CD14-positive monocyte (primary cell): ENCODE data around the gene CDX2. TPM values are rescaled to one million over a fixed set of nuclear protein-coding genes. Genes with fewer than 3 reads are reported as not detected.

ENCODE experiments used
- DNase-seq, 3 donors: peaks; one replicate each; pipeline ENCODE4 v3.0.0-alpha.2; 2011 to 2022
- H2AFZ ChIP-seq: 2 replicates; pipeline ENCODE4 v1.6.0; 2012; ENCODE audit warnings: mild to moderate bottlenecking, low read depth, low read length, inconsistent platforms; ENCODE audit not compliant: insufficient read depth, poor library complexity, severe bottlenecking
- H3K27ac ChIP-seq, 2 donors: 1 replicate in 1 of 2; 2 replicates in 1 of 2; pipeline ENCODE4 v1.5.1; 2012 to 2013; ENCODE audit warnings: low read length in 2 of 2, control low read depth in 1 of 2, inconsistent platforms in 1 of 2, low read depth in 1 of 2, mild to moderate bottlenecking in 1 of 2
- H3K27me3 ChIP-seq, 2 donors: one replicate each; pipeline versions ENCODE4 v1.6.0 to v1.6.1; 2011 to 2013; ENCODE audit warnings: low read length in 2 of 2; ENCODE audit not compliant: control insufficient read depth in 2 of 2, insufficient read depth in 2 of 2
- H3K36me3 ChIP-seq, 2 donors: replicated peaks in 1 of 2; 1 replicate in 1 of 2; 2 replicates in 1 of 2; pipeline versions ENCODE4 v1.5.1 to v1.6.1; 2012 to 2013; ENCODE audit warnings: low read length in 2 of 2, control low read depth in 1 of 2, inconsistent platforms in 1 of 2, mild to moderate bottlenecking in 1 of 2; ENCODE audit not compliant: insufficient read depth in 2 of 2, control insufficient read depth in 1 of 2
- H3K4me1 ChIP-seq, 2 donors: 1 replicate in 1 of 2; 2 replicates in 1 of 2; pipeline versions ENCODE4 v1.5.1 to v1.6.1; 2012 to 2013; ENCODE audit warnings: low read length in 2 of 2, control low read depth in 1 of 2, inconsistent platforms in 1 of 2, mild to moderate bottlenecking in 1 of 2, moderate library complexity in 1 of 2; ENCODE audit not compliant: insufficient read depth in 2 of 2, control insufficient read depth in 1 of 2
- H3K4me2 ChIP-seq: replicated peaks from 2 replicates; pipeline ENCODE3; 2012; ENCODE audit warnings: low read length, moderate library complexity, mild to moderate bottlenecking; ENCODE audit not compliant: poor library complexity, severe bottlenecking; ENCODE audit errors: extremely low read depth
- H3K4me3 ChIP-seq, 3 experiments: fragments of 200-600 bp in 1 of 3; sonication (generic) in 1 of 3; replicated peaks in 1 of 3; 1 replicate in 2 of 3; 2 replicates in 1 of 3; pipeline ENCODE4 v1.5.1; 2011 to 2013; ENCODE audit warnings: low read length in 3 of 3, mild to moderate bottlenecking in 3 of 3, control low read depth in 2 of 3, low read depth in 2 of 3, inconsistent platforms in 1 of 3, moderate library complexity in 1 of 3
- H3K79me2 ChIP-seq: 2 replicates; pipeline ENCODE4 v1.6.0; 2012; ENCODE audit warnings: mild to moderate bottlenecking, control low read depth, inconsistent platforms, low read length, moderate library complexity; ENCODE audit not compliant: insufficient read depth
- H3K9ac ChIP-seq: 2 replicates; pipeline ENCODE4 v1.6.0; 2017; ENCODE audit warnings: low read length, mild to moderate bottlenecking; ENCODE audit not compliant: insufficient read depth, poor library complexity, severe bottlenecking
- H3K9me3 ChIP-seq, 2 donors: replicated peaks in 1 of 2; 1 replicate in 1 of 2; 2 replicates in 1 of 2; pipeline versions ENCODE4 v1.5.1 to v1.6.1; 2012 to 2013; ENCODE audit warnings: low read length in 2 of 2, control low read depth in 1 of 2; ENCODE audit not compliant: control insufficient read depth in 1 of 2, insufficient read depth in 1 of 2
- H4K20me1 ChIP-seq: 2 replicates; pipeline ENCODE4 v1.6.0; 2012; ENCODE audit warnings: mild to moderate bottlenecking, low read length, control low read depth, moderate library complexity; ENCODE audit not compliant: insufficient read depth
- H3K27ac Mint-ChIP-seq, 7 donors: one replicate each; pipeline ENCODE4 v1.8.0; 2020; ENCODE audit warnings: mild to moderate bottlenecking in 7 of 7, mixed read lengths in 7 of 7, moderate library complexity in 6 of 7, inconsistent platforms in 2 of 7
- H3K27me3 Mint-ChIP-seq, 3 donors: one replicate each; pipeline ENCODE4 v1.8.0; 2021 to 2022; ENCODE audit warnings: low read depth in 3 of 3, mild to moderate bottlenecking in 3 of 3, mixed read lengths in 3 of 3, moderate library complexity in 3 of 3, inconsistent platforms in 1 of 3
- H3K36me3 Mint-ChIP-seq, 2 donors: one replicate each; pipeline ENCODE4 v1.8.0; 2020; ENCODE audit warnings: mixed read lengths in 2 of 2, inconsistent platforms in 1 of 2, mild to moderate bottlenecking in 1 of 2
- H3K4me1 Mint-ChIP-seq: one replicate; pipeline ENCODE4 v1.8.0; 2020; ENCODE audit warnings: mild to moderate bottlenecking, mixed read lengths
- H3K4me3 Mint-ChIP-seq, 2 donors: one replicate each; pipeline ENCODE4 v1.8.0; 2020; ENCODE audit warnings: mild to moderate bottlenecking in 2 of 2, mixed read lengths in 2 of 2, moderate library complexity in 1 of 2
- H3K9me3 Mint-ChIP-seq, 7 donors: one replicate each; pipeline ENCODE4 v1.8.0; 2020 to 2022; ENCODE audit warnings: mixed read lengths in 7 of 7, mild to moderate bottlenecking in 6 of 7, moderate library complexity in 6 of 7, inconsistent platforms in 2 of 7
- CTCF ChIP-seq: fragments of 200-600 bp; IDR thresholded peaks from one replicate; pipeline ENCODE4 v1.8.0; 2022; ENCODE audit warnings: antibody characterized with exemption, mild to moderate bottlenecking
- WGBS: methylation state at CpG from one replicate; pipeline ENCODE4 v1.1.5; 2013; ENCODE audit warnings: missing lambda C conversion rate; ENCODE audit not compliant: insufficient coverage; 5-methylcytosine and 5-hydroxymethylcytosine counted together
- intact Hi-C, 2 donors: fragments of 100-400 bp; cut with micrococcal nuclease; formaldehyde crosslinking; loops; one replicate each; pipeline versions ENCODE4 v1.15.0 to v1.15.1; 2023
- polyA plus RNA-seq, 3 donors: library from polyadenylated mRNA; depleted of rRNA in 1 of 3; unstranded in 2 of 3; stranded (reverse) in 1 of 3; fragments of 300-500 nt in 2 of 3; fragments of >200 nt in 1 of 3; fragmentation: Illumina TruSeq in 2 of 3; gene quantifications; 1 replicate in 2 of 3; 2 replicates in 1 of 3; pipeline ENCODE4 v1.2.3, GENCODE V29; 2012 to 2021

Gene CDX2
- polyA plus RNA-seq, 3 donors, result not detected

GRCh38 chr13:27963491-27963890 lies 5.6 kb downstream of the CDX2 start:
- H2AFZ ChIP-seq, result no peak overlapping the region
- intact Hi-C loops, result no loop called here
- no peak for DNase-seq
- H3K4me3 ChIP-seq, result no peak overlapping the region
- H3K4me1 ChIP-seq, result peaks cover 17 to 24% of the 10 kb centered on the region in 2 donors
- peaks cover 0 to 53% of the 10 kb centered on the region in 2 donors for H3K9me3 ChIP-seq
- WGBS, result 86% methylated on average over 1 of the region's 3 CpGs
- peaks cover 77 to 97% of the 10 kb centered on the region in 2 donors for H3K27me3 ChIP-seq
- H3K27ac ChIP-seq, result no peak overlapping the region
- H3K9ac ChIP-seq, result no peak overlapping the region
- no peak overlapping the region for H3K4me2 ChIP-seq
- Mint-ChIP-seq H3K36me3 (peaks cover 3 to 5% of the 10 kb centered on the region in 2 donors), H3K4me3 (peak overlapping the region in 1 of 2 donors; percentile 72), H3K4me1 (peaks cover 33% of the 10 kb centered on the region), H3K27ac (no peak overlapping the region), H3K9me3 (peaks cover 0 to 29% (median 9%) of the 10 kb centered on the region in 7 donors), H3K27me3 (peaks cover 96 to 100% (median 97%) of the 10 kb centered on the region in 3 donors)
- no peaks in the 10 kb centered on the region for H3K79me2 ChIP-seq
- H4K20me1 ChIP-seq, result no peaks in the 10 kb centered on the region
- no peak for TF ChIP-seq CTCF
- no peaks in the 10 kb centered on the region for H3K36me3 ChIP-seq

GRCh38 chr13:27962982-27963381 lies 6.1 kb downstream of the CDX2 start:
- 75% methylated on average over 8 of the region's 9 CpGs for WGBS
- H3K79me2 ChIP-seq, result no peaks in the 10 kb centered on the region
- no peak overlapping the region for H3K9ac ChIP-seq
- H3K27me3 ChIP-seq, result peaks cover 76 to 99% of the 10 kb centered on the region in 2 donors
- H3K4me2 ChIP-seq, result no peak overlapping the region
- peaks cover 32% of the 10 kb centered on the region for H3K4me1 Mint-ChIP-seq
- peaks cover 3 to 5% of the 10 kb centered on the region in 2 donors for H3K36me3 Mint-ChIP-seq
- no peak overlapping the region for H3K27ac Mint-ChIP-seq
- no peak overlapping the region for H2AFZ ChIP-seq
- no peak for TF ChIP-seq CTCF
- H3K36me3 ChIP-seq, result no peaks in the 10 kb centered on the region
- peaks cover 0 to 53% of the 10 kb centered on the region in 2 donors for H3K9me3 ChIP-seq
- peaks cover 96 to 100% (median 97%) of the 10 kb centered on the region in 3 donors for H3K27me3 Mint-ChIP-seq
- peak overlapping the region in 1 of 2 donors; percentile 72 for H3K4me3 Mint-ChIP-seq
- H4K20me1 ChIP-seq, result no peaks in the 10 kb centered on the region
- intact Hi-C loops, result no loop called here
- no peak for DNase-seq
- H3K9me3 Mint-ChIP-seq, result peaks cover 0 to 32% (median 9%) of the 10 kb centered on the region in 7 donors
- no peak overlapping the region for H3K27ac ChIP-seq
- peaks cover 14 to 19% of the 10 kb centered on the region in 2 donors for H3K4me1 ChIP-seq
- no peak overlapping the region for H3K4me3 ChIP-seq
